Measurements from ENCODE around the gene RUNX1.

RUNX1 gene

GRCh38 chr21:35079181-35079580, 30.1 kb upstream of the RUNX1 start:
- no peak for TF ChIP-seq POLR2A (IDR thresholded peaks at IDR 0.05; ENCODE audit: low read depth, low read length)
- TF ChIP-seq POLR2AphosphoS5 (IDR thresholded peaks at IDR 0.05; ENCODE audit: low read depth, low read length): no peak
- DNase-seq (ENCODE audit: insufficient read length): no peak
- FAIRE-seq: no peak

- DNase-seq (ENCODE audit: insufficient read length): no peak
- no peak for TF ChIP-seq POLR2A (IDR thresholded peaks at IDR 0.05; ENCODE audit: low read depth, low read length)
- no peak for TF ChIP-seq POLR2AphosphoS5 (IDR thresholded peaks at IDR 0.05; ENCODE audit: low read depth, low read length)
- no peak for FAIRE-seq
Observed at GRCh38 chr21:35077975-35078374, 28.9 kb upstream of the RUNX1 start.

- DNase-seq (ENCODE audit: insufficient read length): no peak
Observed at GRCh38 chr21:35077466-35077865, 28.4 kb upstream of the RUNX1 start.

GRCh38 chr21:35075546-35075945, 26.4 kb upstream of the RUNX1 start:
- DNase-seq (ENCODE audit: insufficient read length) (no peak), FAIRE-seq (no peak)
- TF ChIP-seq TAF1 (IDR thresholded peaks at IDR 0.05; ENCODE audit: borderline replicate concordance, low read depth, low read length) (no peak), POLR2AphosphoS5 (IDR thresholded peaks at IDR 0.05; ENCODE audit: low read depth, low read length) (no peak), POLR2A (IDR thresholded peaks at IDR 0.05; ENCODE audit: low read depth, low read length) (no peak)

More at GRCh38 chr21:35077466-35077865, 28.4 kb upstream of the RUNX1 start:
- no peak for TF ChIP-seq POLR2AphosphoS5 (IDR thresholded peaks at IDR 0.05; ENCODE audit: low read depth, low read length)
- TF ChIP-seq POLR2A (IDR thresholded peaks at IDR 0.05; ENCODE audit: low read depth, low read length): no peak
- TF ChIP-seq TAF1 (IDR thresholded peaks at IDR 0.05; ENCODE audit: borderline replicate concordance, low read depth, low read length): no peak
- FAIRE-seq: no peak

- FAIRE-seq: no peak
- no peak for TF ChIP-seq POLR2AphosphoS5 (IDR thresholded peaks at IDR 0.05; ENCODE audit: low read depth, low read length)
- no peak for TF ChIP-seq TAF1 (IDR thresholded peaks at IDR 0.05; ENCODE audit: borderline replicate concordance, low read depth, low read length)
- no peak for TF ChIP-seq POLR2A (IDR thresholded peaks at IDR 0.05; ENCODE audit: low read depth, low read length)
- DNase-seq (ENCODE audit: insufficient read length): no peak
Observed at GRCh38 chr21:35072960-35073359, 23.9 kb upstream of the RUNX1 start.

- FAIRE-seq (no peak), DNase-seq (ENCODE audit: insufficient read length) (no peak)
- TF ChIP-seq POLR2AphosphoS5 (IDR thresholded peaks at IDR 0.05; ENCODE audit: low read depth, low read length): no peak
- TF ChIP-seq TAF1 (IDR thresholded peaks at IDR 0.05; ENCODE audit: borderline replicate concordance, low read depth, low read length): no peak
- TF ChIP-seq POLR2A (IDR thresholded peaks at IDR 0.05; ENCODE audit: low read depth, low read length): no peak
Observed at GRCh38 chr21:35072557-35072956, 23.5 kb upstream of the RUNX1 start.

- DNase-seq (ENCODE audit: insufficient read length) (no peak), FAIRE-seq (no peak)
- no peak for TF ChIP-seq POLR2AphosphoS5 (IDR thresholded peaks at IDR 0.05; ENCODE audit: low read depth, low read length)
- no peak for TF ChIP-seq TAF1 (IDR thresholded peaks at IDR 0.05; ENCODE audit: borderline replicate concordance, low read depth, low read length)
- no peak for TF ChIP-seq POLR2A (IDR thresholded peaks at IDR 0.05; ENCODE audit: low read depth, low read length)
Observed at GRCh38 chr21:35071347-35071746, 22.2 kb upstream of the RUNX1 start.

- TF ChIP-seq POLR2AphosphoS5 (IDR thresholded peaks at IDR 0.05; ENCODE audit: low read depth, low read length) (no peak), TAF1 (IDR thresholded peaks at IDR 0.05; ENCODE audit: borderline replicate concordance, low read depth, low read length) (no peak), POLR2A (IDR thresholded peaks at IDR 0.05; ENCODE audit: low read depth, low read length) (no peak)
- DNase-seq (ENCODE audit: insufficient read length) (no peak), FAIRE-seq (no peak)
Observed at GRCh38 chr21:35070436-35070835, 21.3 kb upstream of the RUNX1 start.

- FAIRE-seq (no peak), DNase-seq (ENCODE audit: insufficient read length) (no peak)
- TF ChIP-seq POLR2AphosphoS5 (IDR thresholded peaks at IDR 0.05; ENCODE audit: low read depth, low read length) (no peak), POLR2A (IDR thresholded peaks at IDR 0.05; ENCODE audit: low read depth, low read length) (no peak), TAF1 (IDR thresholded peaks at IDR 0.05; ENCODE audit: borderline replicate concordance, low read depth, low read length) (no peak)
Observed at GRCh38 chr21:35066824-35067223, 17.7 kb upstream of the RUNX1 start.

GRCh38 chr21:35063428-35064172, 14.5 kb upstream of the RUNX1 start:
- DNase-seq (ENCODE audit: insufficient read length) (no peak), FAIRE-seq (peak; percentile 42)
- no peak for TF ChIP-seq POLR2AphosphoS5 (IDR thresholded peaks at IDR 0.05; ENCODE audit: low read depth, low read length)
- TF ChIP-seq TAF1 (IDR thresholded peaks at IDR 0.05; ENCODE audit: borderline replicate concordance, low read depth, low read length): no peak
- TF ChIP-seq POLR2A (IDR thresholded peaks at IDR 0.05; ENCODE audit: low read depth, low read length): no peak

- DNase-seq (ENCODE audit: insufficient read length): no peak
- no peak for FAIRE-seq
- TF ChIP-seq POLR2A (IDR thresholded peaks at IDR 0.05; ENCODE audit: low read depth, low read length) (no peak), POLR2AphosphoS5 (IDR thresholded peaks at IDR 0.05; ENCODE audit: low read depth, low read length) (no peak), TAF1 (IDR thresholded peaks at IDR 0.05; ENCODE audit: borderline replicate concordance, low read depth, low read length) (no peak)
Observed at GRCh38 chr21:35062016-35062415, 12.9 kb upstream of the RUNX1 start.

GRCh38 chr21:35059742-35060141, 10.6 kb upstream of the RUNX1 start:
- peak; percentile 56 for FAIRE-seq
- TF ChIP-seq POLR2A (IDR thresholded peaks at IDR 0.05; ENCODE audit: low read depth, low read length) (no peak), POLR2AphosphoS5 (IDR thresholded peaks at IDR 0.05; ENCODE audit: low read depth, low read length) (no peak), TAF1 (IDR thresholded peaks at IDR 0.05; ENCODE audit: borderline replicate concordance, low read depth, low read length) (no peak)
- DNase-seq (ENCODE audit: insufficient read length): no peak
